Smooth muscle cell (in vitro differentiated cells): ENCODE data around the gene AFAP1L2. TPM values are rescaled to one million over a fixed set of nuclear protein-coding genes. Genes with fewer than 3 reads are reported as not detected.
"Not testable (repeated sequence)": the region's sequence is repeated elsewhere in the genome, so short reads cannot be mapped to it uniquely, and the experiment has no call there.

Experiments used
- DNase-seq: peaks from one replicate; lab custom pipeline; 2025; ENCODE audit not compliant: unreplicated experiment; lab: John Stamatoyannopoulos, UW
- H2AFZ ChIP-seq: fragments of 200-600 bp; sonication (generic); 2 replicates; pipeline ENCODE4 v1.6.0; 2016; ENCODE audit warnings: antibody characterized with exemption, low read depth, mild to moderate bottlenecking
- H3F3A ChIP-seq: fragments of 200-600 bp; sonication (generic); 2 replicates; pipeline ENCODE4 v1.6.0; 2017; ENCODE audit warnings: antibody characterized with exemption, low read depth
- H3K27ac ChIP-seq: fragments of 200-600 bp; sonication (generic); 2 replicates; pipeline ENCODE4 v1.5.1; 2016; ENCODE audit warnings: low read depth, mild to moderate bottlenecking
- H3K27me3 ChIP-seq: fragments of 200-600 bp; sonication (generic); 2 replicates; pipeline ENCODE4 v1.6.1; 2016; ENCODE audit warnings: low read depth, mild to moderate bottlenecking
- H3K36me3 ChIP-seq: fragments of 200-600 bp; sonication (generic); 2 replicates; pipeline ENCODE4 v1.5.1; 2016; ENCODE audit warnings: low read depth
- H3K4me1 ChIP-seq: fragments of 200-600 bp; sonication (generic); 2 replicates; pipeline ENCODE4 v1.5.1; 2016; ENCODE audit warnings: low read depth
- H3K4me2 ChIP-seq: fragments of 200-600 bp; sonication (generic); 2 replicates; pipeline ENCODE4 v1.6.0; 2016; ENCODE audit warnings: mild to moderate bottlenecking
- H3K4me3 ChIP-seq: fragments of 200-600 bp; sonication (generic); 2 replicates; pipeline ENCODE4 v1.5.1; 2016; ENCODE audit warnings: mild to moderate bottlenecking
- H3K79me2 ChIP-seq: fragments of 200-600 bp; sonication (generic); 2 replicates; pipeline ENCODE4 v1.6.0; 2016; ENCODE audit warnings: low read depth, mild to moderate bottlenecking
- H3K9ac ChIP-seq: fragments of 200-600 bp; sonication (generic); 2 replicates; pipeline ENCODE4 v1.6.0; 2016; ENCODE audit warnings: low read depth
- H3K9me3 ChIP-seq: fragments of 200-600 bp; sonication (generic); replicated peaks from 2 replicates; pipeline ENCODE4 v1.5.1; 2016; ENCODE audit warnings: low read depth
- H4K20me1 ChIP-seq: fragments of 200-600 bp; sonication (generic); 2 replicates; pipeline ENCODE4 v1.6.0; 2016; ENCODE audit warnings: low read depth
- CTCF ChIP-seq: fragments of 200-600 bp; sonication (generic); IDR thresholded peaks from 2 replicates; pipeline ENCODE4 v1.5.1; 2017; ENCODE audit warnings: borderline replicate concordance, mild to moderate bottlenecking, antibody characterized with exemption; ENCODE audit not compliant: insufficient read depth, poor library complexity, severe bottlenecking
- WGBS: methylation state at CpG from one replicate; pipeline ENCODE4 v1.1.7; 2016; ENCODE audit warnings: low lambda C conversion rate; 5-methylcytosine and 5-hydroxymethylcytosine counted together
- polyA plus RNA-seq: library from polyadenylated mRNA; unstranded; fragments of >200 nt; fragmentation: Nextera tagmentation; extraction: Ambion mirVana; gene quantifications from 2 replicates; pipeline ENCODE4 v1.2.1, GENCODE V29; 2016
- total RNA-seq: library from RNA; depleted of rRNA; stranded (reverse); fragments of >200 nt; gene quantifications from 2 replicates; pipeline ENCODE4 v1.2.3, GENCODE V29; 2014

AFAP1L2 gene
- total and polyA plus RNA-seq, 2 experiments from 2014 or later, result 43.3 to 47.2 TPM

DNA sequence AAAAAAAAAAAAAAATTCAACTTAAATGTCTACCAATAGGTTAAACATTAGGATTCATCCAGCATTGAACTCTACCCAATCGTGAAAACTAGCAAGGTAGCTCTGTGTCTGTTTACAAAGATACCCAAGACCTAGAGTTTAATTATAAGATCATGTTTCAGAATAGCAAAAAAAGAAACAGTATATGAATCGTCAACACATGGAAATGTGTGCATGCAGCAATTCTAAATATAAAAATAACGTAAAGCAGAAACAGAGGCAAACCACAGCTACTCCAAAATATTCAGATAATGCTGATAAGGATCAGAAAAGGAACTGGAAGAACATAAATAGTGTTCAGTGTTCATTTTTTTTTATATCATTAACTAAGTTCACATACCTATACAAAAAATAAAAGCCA lies 68.7 kb downstream of the AFAP1L2 start:
- Histone ChIP-seq H4K20me1 (peaks cover 37% of the 10 kb centered on the region), H3K9me3 (no peaks in the 10 kb centered on the region), H2AFZ (no peak overlapping the region), H3K36me3 (no peaks in the 10 kb centered on the region), H3K4me2 (peak overlapping the region; percentile 17), H3K4me3 (no peak overlapping the region), H3K27ac (peak overlapping the region; percentile 69), H3K4me1 (peaks cover 23% of the 10 kb centered on the region), H3K27me3 (no peaks in the 10 kb centered on the region), H3K9ac (no peak overlapping the region), H3K79me2 (peaks cover 5% of the 10 kb centered on the region), H3F3A (peaks cover 21% of the 10 kb centered on the region)
- no peak for DNase-seq
- TF ChIP-seq CTCF, result no peak
- WGBS, result 66% methylated on average over 3 of the region's 3 CpGs

GRCh38 chr10:114334301-114334700 lies 70.0 kb downstream of the AFAP1L2 start:
- Histone ChIP-seq H3K27ac (no peak overlapping the region), H3K36me3 (no peaks in the 10 kb centered on the region), H3K4me2 (peak overlapping the region; percentile 65), H3K9ac (no peak overlapping the region), H3K4me1 (peaks cover 33% of the 10 kb centered on the region), H2AFZ (no peak overlapping the region), H3K27me3 (no peaks in the 10 kb centered on the region), H4K20me1 (peaks cover 37% of the 10 kb centered on the region), H3K4me3 (no peak overlapping the region), H3K9me3 (no peaks in the 10 kb centered on the region), H3F3A (peaks cover 21% of the 10 kb centered on the region), H3K79me2 (no peaks in the 10 kb centered on the region)
- WGBS, result 17% methylated on average over 6 of the region's 6 CpGs
- no peak for TF ChIP-seq CTCF
- DNase-seq, result no peak

DNA sequence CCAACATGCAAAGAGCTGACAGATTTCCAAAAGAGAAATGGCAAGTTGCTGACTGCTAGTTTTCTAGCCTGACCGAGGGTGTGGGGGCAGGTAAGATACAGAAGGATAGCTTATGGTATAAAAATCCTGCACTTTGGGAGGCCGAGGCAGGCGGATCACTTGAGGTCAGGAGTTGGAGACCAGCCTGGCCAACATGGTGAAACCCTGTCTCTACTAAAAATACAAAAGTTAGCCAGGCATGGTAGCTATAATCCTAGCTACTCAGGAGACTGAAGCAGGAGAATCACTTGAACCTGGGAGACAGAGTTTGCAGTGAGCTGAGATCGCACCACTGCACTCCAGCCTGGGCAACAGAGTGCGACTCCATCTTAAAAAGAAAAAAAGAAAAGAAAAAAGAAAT lies 70.9 kb downstream of the AFAP1L2 start:
- 90% methylated on average over 5 of the region's 5 CpGs for WGBS
- peaks cover 37% of the 10 kb centered on the region for H3K4me1 ChIP-seq
- H3K4me2 ChIP-seq, result peak overlapping the region; percentile 65
- not testable (repeated sequence) for H2AFZ ChIP-seq, H3K9ac ChIP-seq, H3K36me3 ChIP-seq, H3K79me2 ChIP-seq, H3K4me3 ChIP-seq, DNase-seq, H3K9me3 ChIP-seq, H3K27me3 ChIP-seq
- peaks cover 37% of the 10 kb centered on the region for H4K20me1 ChIP-seq
- H3F3A ChIP-seq, result peaks cover 21% of the 10 kb centered on the region
- peak overlapping the region; percentile 30 for H3K27ac ChIP-seq

DNA sequence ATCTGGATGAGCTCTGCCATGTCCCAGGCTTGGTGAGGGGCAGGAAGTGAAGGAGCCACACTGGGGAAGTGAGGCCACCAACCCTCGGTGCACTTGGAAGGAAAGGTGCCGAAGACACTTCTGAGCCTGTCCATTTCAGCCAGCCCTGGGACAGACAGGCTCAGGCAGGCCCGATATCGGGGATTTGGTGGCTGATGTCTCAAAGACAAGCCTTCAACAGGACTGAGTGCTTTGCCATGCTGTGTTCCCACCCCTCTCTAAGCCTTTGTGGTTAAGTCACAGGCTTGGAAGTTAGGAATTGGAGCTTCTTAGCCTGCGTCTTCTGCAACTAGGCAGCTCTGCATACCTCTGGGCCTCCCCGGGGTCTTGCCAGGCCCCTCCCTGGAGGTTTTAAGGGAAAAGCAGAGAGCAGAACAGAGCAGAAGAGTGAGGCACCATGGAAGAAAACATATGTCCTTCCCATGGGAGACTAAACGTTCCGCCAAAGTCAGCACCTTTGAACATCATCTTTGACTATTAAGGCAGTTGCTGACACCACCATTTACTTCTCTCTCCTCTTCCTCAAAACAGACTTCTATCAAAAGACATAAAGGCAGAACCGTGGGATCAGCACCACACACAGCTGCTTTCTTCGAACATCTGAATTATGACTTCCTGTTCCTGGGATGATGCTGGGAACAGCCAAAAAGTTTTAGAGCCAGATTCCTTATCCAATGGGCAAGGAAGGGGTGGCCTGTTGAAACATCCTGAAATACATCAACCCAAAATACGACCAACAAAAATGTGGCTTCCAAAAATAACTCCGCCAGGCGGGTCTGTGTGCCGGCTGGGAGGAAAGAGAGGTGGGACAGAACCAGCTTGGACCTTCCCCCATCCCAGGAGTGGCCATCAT lies 71.8 kb downstream of the AFAP1L2 start:
- no peak overlapping the region for H2AFZ ChIP-seq
- no peak overlapping the region for H3K9ac ChIP-seq
- DNase-seq, result no peak
- peak overlapping the region; percentile 43 for H3K4me2 ChIP-seq
- H3K27me3 ChIP-seq, result no peaks in the 10 kb centered on the region
- no peak for TF ChIP-seq CTCF
- H3K36me3 ChIP-seq, result no peaks in the 10 kb centered on the region
- WGBS, result 36% methylated on average over 14 of the region's 14 CpGs
- peak overlapping the region; percentile 30 for H3K27ac ChIP-seq
- H3F3A ChIP-seq, result peaks cover 21% of the 10 kb centered on the region
- no peak overlapping the region for H3K4me3 ChIP-seq
- no peaks in the 10 kb centered on the region for H3K9me3 ChIP-seq
- H3K4me1 ChIP-seq, result peaks cover 28% of the 10 kb centered on the region
- no peaks in the 10 kb centered on the region for H3K79me2 ChIP-seq
- peaks cover 42% of the 10 kb centered on the region for H4K20me1 ChIP-seq
